ENCODE results near the gene SDK2. TPM values are rescaled to one million over a fixed set of nuclear protein-coding genes. Genes with fewer than 3 reads are reported as not detected.

The SDK2 gene
- polyA plus RNA-seq, 1 of the 3 experiments (the other 2 are of a cell fraction) = 0.02 TPM

- H3F3A ChIP-seq (replicated peaks; ENCODE audit: insufficient read depth) = no peaks in the 10 kb centered on the region
- no peak overlapping the region for H3K27ac ChIP-seq (ENCODE audit: low read depth in 2 of 2, low read length in 1 of 2)
- TF ChIP-seq SIN3A (IDR thresholded peaks at IDR 0.05; ENCODE audit: borderline replicate concordance, low read depth, low read length) = no peak
- TF ChIP-seq SMC3 (IDR thresholded peaks at IDR 0.05; ENCODE audit: low read depth, low read length) = no peak
- no peak for TF ChIP-seq ELF1 (IDR thresholded peaks at IDR 0.05)
- TF ChIP-seq, protein P1, sequence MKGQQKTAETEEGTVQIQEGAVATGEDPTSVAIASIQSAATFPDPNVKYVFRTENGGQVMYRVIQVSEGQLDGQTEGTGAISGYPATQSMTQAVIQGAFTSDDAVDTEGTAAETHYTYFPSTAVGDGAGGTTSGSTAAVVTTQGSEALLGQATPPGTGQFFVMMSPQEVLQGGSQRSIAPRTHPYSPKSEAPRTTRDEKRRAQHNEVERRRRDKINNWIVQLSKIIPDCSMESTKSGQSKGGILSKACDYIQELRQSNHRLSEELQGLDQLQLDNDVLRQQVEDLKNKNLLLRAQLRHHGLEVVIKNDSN (IDR thresholded peaks at IDR 0.05; ENCODE audit: borderline replicate concordance, low read depth) = no peak
- TF ChIP-seq MEF2A (IDR thresholded peaks at IDR 0.05; ENCODE audit: borderline replicate concordance, low read depth) = no peak
- TF ChIP-seq FOSL2 (IDR thresholded peaks at IDR 0.05; ENCODE audit: borderline replicate concordance, low read depth) = no peak
- no peak for TF ChIP-seq POLR2AphosphoS5 (IDR thresholded peaks at IDR 0.05; ENCODE audit: low read depth, low read length)
- no peak for TF ChIP-seq NFIC (IDR thresholded peaks at IDR 0.05; ENCODE audit: borderline replicate concordance)
- TF ChIP-seq JUND (IDR thresholded peaks at IDR 0.05) = no peak
- TF ChIP-seq FOXM1 (IDR thresholded peaks at IDR 0.05; ENCODE audit: low read depth) = no peak
- TF ChIP-seq USF2 (IDR thresholded peaks at IDR 0.05; ENCODE audit: borderline replicate concordance, low read depth, low read length) = no peak
- TF ChIP-seq RXRA (IDR thresholded peaks at IDR 0.05; ENCODE audit: borderline replicate concordance, low read depth) = no peak
- TF ChIP-seq TEAD4 (IDR thresholded peaks at IDR 0.05; ENCODE audit: borderline replicate concordance, insufficient read depth) = no peak
- no peak for TF ChIP-seq RAD21 (IDR thresholded peaks at IDR 0.05; ENCODE audit: low read length)
- TF ChIP-seq TAF1 (IDR thresholded peaks at IDR 0.05; ENCODE audit: borderline replicate concordance, low read depth, low read length) = no peak
- no peak for TF ChIP-seq FOXJ3 (CRISPR knock-in tag; IDR thresholded peaks at IDR 0.05)
- no peak for TF ChIP-seq TCF12 (IDR thresholded peaks at IDR 0.05)
- no peaks in the 10 kb centered on the region for H3K79me2 ChIP-seq (ENCODE audit: insufficient read depth)
- no peaks in the 10 kb centered on the region for H4K20me1 ChIP-seq (ENCODE audit: insufficient read depth)
- DNase-seq = no peak
- no peaks in the 10 kb centered on the region for H3K27me3 ChIP-seq (ENCODE audit: insufficient read depth)
- H3K9me3 ChIP-seq = no peaks in the 10 kb centered on the region
- H3K4me1 ChIP-seq (ENCODE audit: control insufficient read depth in 1 of 2, insufficient read depth in 2 of 2, low read depth in 1 of 2, low read length in 1 of 2) = no peaks in the 10 kb centered on the region; a peak in 1 of 4 replicates
- 76% methylated on average over 9 of the region's 9 CpGs for WGBS (ENCODE audit: low lambda C conversion rate)
- no peak overlapping the region for H2AFZ ChIP-seq (ENCODE audit: low read depth)
- POLR2A ChIA-PET = no interaction called here
- no peak overlapping the region for H3K9ac ChIP-seq
- CTCF ChIA-PET = interaction anchor here (0.6 to 3.8 kb wide), 7 partner anchors 9 to 815 kb away, joined by 3 to 19 read pairs (median 3); no protein-coding TSS in a partner anchor
- H3K36me3 ChIP-seq (replicated peaks in 1 of 2; ENCODE audit: control insufficient read depth in 1 of 2, insufficient read depth in 2 of 2, low read length in 1 of 2) = no peaks in the 10 kb centered on the region
- H3K9me2 ChIP-seq = no peaks in the 10 kb centered on the region
- no peak overlapping the region for H3K4me2 ChIP-seq
- H3K4me3 ChIP-seq (ENCODE audit: low read depth in 2 of 2, low read length in 1 of 2) = no peak overlapping the region
Observed at GRCh38 chr17:73419881-73420280, 224.4 kb downstream of the SDK2 start.

DNA sequence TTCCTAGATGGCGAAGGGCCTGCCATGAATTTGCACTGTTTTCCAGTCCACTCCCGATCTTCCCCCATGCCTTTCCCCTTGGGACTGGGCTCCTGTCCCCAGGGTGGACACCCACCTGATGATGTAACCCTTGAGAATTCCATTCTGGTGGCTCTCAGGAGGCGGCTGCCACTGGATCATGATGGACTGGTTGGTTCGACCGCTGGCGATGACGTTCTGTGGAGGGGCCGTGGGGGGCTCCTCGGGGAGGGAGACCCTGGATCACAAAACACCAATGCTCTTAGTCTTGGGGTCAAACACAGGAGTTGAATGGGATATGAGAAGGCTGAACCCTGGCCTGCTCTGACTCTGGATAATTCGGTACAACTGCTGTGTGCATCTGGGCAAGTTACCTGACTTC is 225.2 kb downstream of the SDK2 start:
- Histone ChIP-seq H4K20me1 (ENCODE audit: insufficient read depth) (no peaks in the 10 kb centered on the region), H3F3A (replicated peaks; ENCODE audit: insufficient read depth) (no peaks in the 10 kb centered on the region), H3K4me3 (ENCODE audit: low read depth in 2 of 2, low read length in 1 of 2) (no peak overlapping the region), H3K79me2 (ENCODE audit: insufficient read depth) (no peaks in the 10 kb centered on the region), H3K27me3 (ENCODE audit: insufficient read depth) (no peaks in the 10 kb centered on the region), H3K4me2 (no peak overlapping the region), H3K9ac (no peak overlapping the region), H3K9me3 (no peaks in the 10 kb centered on the region), H2AFZ (ENCODE audit: low read depth) (no peak overlapping the region), H3K36me3 (replicated peaks in 1 of 2; ENCODE audit: control insufficient read depth in 1 of 2, insufficient read depth in 2 of 2, low read length in 1 of 2) (no peaks in the 10 kb centered on the region), H3K9me2 (no peaks in the 10 kb centered on the region), H3K4me1 (ENCODE audit: control insufficient read depth in 1 of 2, insufficient read depth in 2 of 2, low read depth in 1 of 2, low read length in 1 of 2) (no peaks in the 10 kb centered on the region; a peak in 1 of 4 replicates), H3K27ac (ENCODE audit: low read depth in 2 of 2, low read length in 1 of 2) (no peak overlapping the region)
- POLR2A ChIA-PET = no interaction called here
- 69% methylated on average over 10 of the region's 10 CpGs for WGBS (ENCODE audit: low lambda C conversion rate)
- TF ChIP-seq POLR2AphosphoS5 (IDR thresholded peaks at IDR 0.05; ENCODE audit: low read depth, low read length) (no peak), TAF1 (IDR thresholded peaks at IDR 0.05; ENCODE audit: borderline replicate concordance, low read depth, low read length) (no peak), EZH2phosphoT487 (IDR thresholded peaks at IDR 0.05; ENCODE audit: borderline replicate concordance, low read depth) (no peak), CHD2 (IDR thresholded peaks at IDR 0.05; ENCODE audit: low read length, partially characterized antibody) (no peak), YY1 (IDR thresholded peaks at IDR 0.05; ENCODE audit: low read depth) (no peak), GABPA (IDR thresholded peaks at IDR 0.05; ENCODE audit: low read depth) (no peak), FOXM1 (IDR thresholded peaks at IDR 0.05; ENCODE audit: low read depth) (no peak)
- CTCF ChIA-PET = interaction anchor here (0.9 to 3.8 kb wide), 3 partner anchors 10 to 222 kb away, joined by 3 to 19 read pairs (median 3); no protein-coding TSS in a partner anchor
- no peak for DNase-seq
